BLaER1 treated with 17β-estradiol and CSF1 and Interleukin-3, amounts not matched to agents 10 nM and 100 nM (cell line): ENCODE results near the gene OVOL3.

Experiments
- H3K27ac ChIP-seq, 11 experiments: shearing (Covaris generic); formaldehyde crosslinking; 2 replicates each; pipeline ENCODE4 v1.8.1; 2022
- H3K27me3 ChIP-seq, 11 experiments: shearing (Covaris generic); formaldehyde crosslinking; 2 replicates each; pipeline ENCODE4 v1.8.1; 2022
- H3K36me3 ChIP-seq, 11 experiments: shearing (Covaris generic); formaldehyde crosslinking; 2 replicates each; pipeline ENCODE4 v1.8.1; 2022
- H3K4me1 ChIP-seq, 10 experiments: shearing (Covaris generic); formaldehyde crosslinking; 2 replicates each; pipeline ENCODE4 v1.8.1; 2022
- H3K4me2 ChIP-seq, 11 experiments: shearing (Covaris generic); formaldehyde crosslinking; 2 replicates each; pipeline ENCODE4 v1.8.1; 2022
- H3K4me3 ChIP-seq, 10 experiments: shearing (Covaris generic); formaldehyde crosslinking; 2 replicates each; pipeline ENCODE4 v1.8.1; 2022
- H3K9ac ChIP-seq, 11 experiments: shearing (Covaris generic); formaldehyde crosslinking; 2 replicates each; pipeline ENCODE4 v1.8.1; 2022
- H3K9me3 ChIP-seq, 11 experiments: shearing (Covaris generic); formaldehyde crosslinking; replicated peaks in 1 of 11; 2 replicates each; pipeline ENCODE4 v1.8.1; 2022
- H4K20me1 ChIP-seq, 11 experiments: shearing (Covaris generic); formaldehyde crosslinking; 2 replicates each; pipeline ENCODE4 v1.8.1; 2022
- Cebpa-rat ChIP-seq, 11 experiments: shearing (Covaris generic); IDR thresholded peaks; 2 replicates each; pipeline ENCODE4 v1.8.1; 2022

The OVOL3 gene

DNA sequence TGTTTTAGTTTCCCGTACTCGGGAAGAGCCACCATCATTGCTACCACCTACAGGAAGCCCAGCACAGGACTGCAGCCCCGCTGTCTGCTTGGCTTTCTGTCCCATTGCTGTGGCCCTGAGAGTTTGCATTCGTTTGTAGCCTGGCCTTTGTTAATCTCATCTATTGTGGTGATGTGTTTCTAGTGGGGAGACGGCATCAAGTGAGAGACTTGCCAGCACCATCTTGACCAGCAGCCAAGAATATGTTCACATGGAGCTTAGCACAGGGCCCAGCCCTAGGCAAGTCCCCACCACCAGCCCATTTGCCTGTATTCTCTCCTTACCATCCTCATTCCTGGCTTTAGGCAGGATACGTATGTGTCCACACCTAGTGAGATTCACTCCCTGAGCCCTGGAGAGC, 17.3 kb upstream of the OVOL3 start:
- Histone ChIP-seq H3K4me1 (no peaks in the 10 kb centered on the region), H3K4me3 (no peak overlapping the region), H3K27ac (no peak overlapping the region), H3K27me3 (no peaks in the 10 kb centered on the region), H3K9me3 (no peaks in the 10 kb centered on the region), H3K9ac (no peak overlapping the region), H3K36me3 (peaks cover 6 to 100% (median 96%) of the 10 kb centered on the region in 11 experiments; a peak in 21 of 22 replicates), H4K20me1 (peaks cover 0 to 36% (median 0%) of the 10 kb centered on the region in 11 experiments; a peak in 4 of 22 replicates), H3K4me2 (no peak overlapping the region)
- no peak for TF ChIP-seq Cebpa-rat (IDR thresholded peaks at IDR 0.05)

DNA sequence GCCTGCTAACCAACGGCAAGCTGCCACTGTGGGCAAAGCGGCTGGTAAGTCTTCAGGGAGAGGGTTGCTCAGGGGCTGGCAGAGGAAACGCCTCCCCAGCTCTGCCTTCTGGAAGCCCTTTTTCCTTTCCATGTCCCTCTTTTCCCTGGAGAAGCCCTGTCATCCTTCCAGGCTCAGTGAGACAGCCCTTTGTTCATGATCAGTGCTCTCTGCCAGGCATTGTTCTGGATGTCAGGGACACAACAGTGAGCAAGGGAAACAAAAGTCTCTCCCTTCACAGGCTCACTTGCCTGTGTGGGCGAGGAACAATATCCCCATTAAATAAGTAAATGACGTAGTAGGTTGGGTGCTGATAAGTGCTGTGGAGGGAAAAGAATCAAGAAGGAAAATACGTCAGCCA, 13.9 kb upstream of the OVOL3 start:
- Histone ChIP-seq H3K9me3 (no peaks in the 10 kb centered on the region), H3K27me3 (no peaks in the 10 kb centered on the region), H3K9ac (no peak overlapping the region), H3K27ac (no peak overlapping the region; a peak in 1 of 22 replicates), H4K20me1 (peaks cover 0 to 35% (median 0%) of the 10 kb centered on the region in 11 experiments; a peak in 7 of 22 replicates), H3K4me1 (peaks cover 0 to 6% (median 0%) of the 10 kb centered on the region in 10 experiments; a peak in 3 of 20 replicates), H3K36me3 (peaks cover 6 to 100% (median 96%) of the 10 kb centered on the region in 11 experiments; a peak in 21 of 22 replicates), H3K4me2 (no peak overlapping the region), H3K4me3 (no peak overlapping the region)
- TF ChIP-seq Cebpa-rat (IDR thresholded peaks at IDR 0.05) = no peak

DNA sequence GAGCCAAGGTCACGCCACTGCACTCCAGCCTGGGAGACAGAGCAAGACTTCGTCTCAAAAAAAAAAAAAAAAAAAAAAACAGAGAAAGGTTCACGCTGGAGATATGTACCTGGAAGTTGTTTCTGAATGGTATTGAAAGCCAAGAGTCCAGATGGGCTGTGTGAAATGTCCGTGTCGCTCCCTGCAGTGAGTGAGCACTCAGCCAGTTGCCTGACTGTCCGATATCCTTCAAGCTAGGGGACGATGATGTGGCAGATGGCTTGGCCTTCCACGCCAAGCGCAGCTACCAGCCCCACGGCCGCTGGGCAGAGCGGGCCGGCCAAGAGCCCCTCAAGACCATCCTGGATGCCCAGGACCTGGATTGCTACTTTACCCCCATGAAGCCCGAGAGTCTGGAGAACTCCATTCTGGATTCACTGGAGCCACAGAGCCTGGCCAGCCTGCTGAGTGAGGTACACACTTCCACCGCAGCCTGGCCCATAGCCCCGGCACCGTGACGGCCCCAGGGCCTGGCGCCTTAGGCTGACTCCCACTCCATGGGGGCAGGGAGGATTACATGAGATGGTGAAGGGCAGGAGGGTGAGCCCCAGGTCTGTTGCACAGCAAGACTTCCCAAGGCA, 11.7 kb upstream of the OVOL3 start:
- Histone ChIP-seq H3K9ac (no peak overlapping the region), H3K4me1 (peaks cover 0 to 6% (median 0%) of the 10 kb centered on the region in 10 experiments; a peak in 3 of 20 replicates), H3K4me2 (no peak overlapping the region), H3K27me3 (no peaks in the 10 kb centered on the region), H3K27ac (no peak overlapping the region), H3K9me3 (no peaks in the 10 kb centered on the region), H4K20me1 (peaks cover 0 to 40% (median 0%) of the 10 kb centered on the region in 11 experiments; a peak in 6 of 22 replicates), H3K36me3 (peaks cover 13 to 100% (median 96%) of the 10 kb centered on the region in 11 experiments; a peak in 21 of 22 replicates), H3K4me3 (no peak overlapping the region)
- TF ChIP-seq Cebpa-rat (IDR thresholded peaks at IDR 0.05) = no peak

- H3K27ac ChIP-seq = no peak overlapping the region; a peak in 1 of 22 replicates
- no peaks in the 10 kb centered on the region for H3K9me3 ChIP-seq
- H3K9ac ChIP-seq = peak overlapping the region in 2 of 11 experiments; percentile 41; a peak in 2 of 22 replicates
- no peak for TF ChIP-seq Cebpa-rat (IDR thresholded peaks at IDR 0.05)
- H3K27me3 ChIP-seq = no peaks in the 10 kb centered on the region
- H3K36me3 ChIP-seq = peaks cover 17 to 100% (median 96%) of the 10 kb centered on the region in 11 experiments; a peak in 21 of 22 replicates
- no peak overlapping the region for H3K4me3 ChIP-seq
- H3K4me2 ChIP-seq = no peak overlapping the region; a peak in 1 of 22 replicates
- peaks cover 0 to 51% (median 0%) of the 10 kb centered on the region in 11 experiments; a peak in 7 of 22 replicates for H4K20me1 ChIP-seq
- peaks cover 0 to 6% (median 0%) of the 10 kb centered on the region in 10 experiments; a peak in 3 of 20 replicates for H3K4me1 ChIP-seq
Observed at GRCh38 chr19:36100476-36100875, 10.5 kb upstream of the OVOL3 start.

GRCh38 chr19:36101550-36102327, 9.2 kb upstream of the OVOL3 start:
- Histone ChIP-seq H3K27ac (no peak overlapping the region), H3K36me3 (peaks cover 16 to 100% (median 97%) of the 10 kb centered on the region in 11 experiments; a peak in 21 of 22 replicates)

DNA sequence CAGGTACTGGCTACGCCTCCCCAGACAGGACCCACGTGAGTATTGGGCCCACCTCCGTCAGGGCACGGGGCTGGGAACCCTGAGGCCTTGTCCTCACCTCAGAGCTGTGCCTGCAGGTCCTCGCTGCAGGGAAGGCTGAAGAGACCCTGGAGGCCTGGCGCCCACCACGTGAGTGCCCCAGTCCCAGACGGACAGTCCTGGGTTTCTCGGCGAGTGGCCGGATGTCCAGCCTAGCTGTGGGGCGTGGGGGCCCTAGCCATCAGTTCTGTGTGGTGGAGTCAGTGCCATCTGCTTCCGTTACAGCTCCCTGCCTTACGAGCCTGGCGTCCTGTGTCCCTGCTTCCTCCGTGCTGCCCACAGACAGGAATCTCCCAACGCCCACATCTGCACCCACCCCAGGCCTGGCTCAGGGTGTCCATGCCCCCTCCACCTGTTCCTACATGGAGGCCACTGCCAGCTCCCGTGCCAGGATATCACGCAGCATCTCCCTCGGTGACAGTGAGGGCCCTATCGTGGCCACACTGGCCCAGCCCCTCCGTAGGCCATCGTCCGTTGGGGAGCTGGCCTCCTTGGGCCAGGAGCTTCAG, 7.8 kb upstream of the OVOL3 start:
- TF ChIP-seq Cebpa-rat (IDR thresholded peaks at IDR 0.05) = no peak
- Histone ChIP-seq H3K36me3 (peaks cover 12 to 100% (median 87%) of the 10 kb centered on the region in 11 experiments; a peak in 21 of 22 replicates), H3K9ac (no peak overlapping the region), H3K4me3 (no peak overlapping the region), H3K9me3 (no peaks in the 10 kb centered on the region), H3K27me3 (no peaks in the 10 kb centered on the region), H4K20me1 (peaks cover 0 to 63% (median 0%) of the 10 kb centered on the region in 11 experiments; a peak in 8 of 22 replicates), H3K27ac (no peak overlapping the region), H3K4me2 (no peak overlapping the region), H3K4me1 (peaks cover 0 to 6% (median 0%) of the 10 kb centered on the region in 10 experiments; a peak in 3 of 20 replicates)

More at GRCh38 chr19:36101550-36102327, 9.2 kb upstream of the OVOL3 start:
- peaks cover 0 to 51% (median 0%) of the 10 kb centered on the region in 11 experiments; a peak in 7 of 22 replicates for H4K20me1 ChIP-seq
- H3K4me3 ChIP-seq = no peak overlapping the region
- no peak overlapping the region for H3K4me2 ChIP-seq
- peaks cover 0 to 6% (median 0%) of the 10 kb centered on the region in 10 experiments; a peak in 3 of 20 replicates for H3K4me1 ChIP-seq
- H3K9me3 ChIP-seq = no peaks in the 10 kb centered on the region
- TF ChIP-seq Cebpa-rat (IDR thresholded peaks at IDR 0.05) = no peak
- no peaks in the 10 kb centered on the region for H3K27me3 ChIP-seq
- no peak overlapping the region for H3K9ac ChIP-seq

DNA sequence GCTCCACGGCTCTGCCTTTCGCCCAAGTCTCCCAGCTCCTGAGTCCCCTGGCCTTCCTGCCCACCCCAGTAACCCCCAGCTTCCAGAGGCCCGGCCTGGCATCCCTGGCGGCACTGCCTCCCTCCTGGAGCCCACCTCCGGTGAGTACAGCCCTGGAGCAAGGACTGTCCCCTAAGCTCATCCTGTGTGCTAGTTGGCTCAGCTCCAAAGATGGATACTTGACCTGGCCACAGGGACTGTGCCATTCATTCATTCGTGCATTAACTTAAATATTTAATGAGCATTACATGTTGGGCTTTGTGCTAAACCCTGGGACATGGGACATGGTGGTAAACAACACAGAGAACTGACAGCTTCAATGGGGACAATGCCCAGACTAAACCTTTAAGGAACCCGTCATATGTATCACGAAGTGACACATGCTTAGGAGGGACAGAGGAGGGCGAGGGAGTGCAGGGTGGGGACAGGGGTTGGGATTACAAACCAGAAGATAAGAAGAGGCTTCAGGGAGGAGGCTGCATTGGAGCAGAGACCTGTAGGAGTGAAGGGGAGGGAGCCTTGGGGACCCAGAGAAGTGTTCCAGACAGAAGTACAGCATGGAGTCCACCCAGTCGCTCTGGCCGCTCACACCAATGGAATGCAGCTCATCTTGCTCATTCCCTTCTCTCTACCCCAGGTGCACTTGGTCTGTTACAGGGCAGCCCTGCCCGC, 6.9 kb upstream of the OVOL3 start:
- no peak overlapping the region for H3K4me3 ChIP-seq
- peaks cover 12 to 100% (median 80%) of the 10 kb centered on the region in 11 experiments; a peak in 21 of 22 replicates for H3K36me3 ChIP-seq
- no peak for TF ChIP-seq Cebpa-rat (IDR thresholded peaks at IDR 0.05)
- peaks cover 0 to 68% (median 0%) of the 10 kb centered on the region in 11 experiments; a peak in 8 of 22 replicates for H4K20me1 ChIP-seq
- peaks cover 0 to 6% (median 0%) of the 10 kb centered on the region in 10 experiments; a peak in 3 of 20 replicates for H3K4me1 ChIP-seq
- no peak overlapping the region for H3K27ac ChIP-seq
- H3K9me3 ChIP-seq = no peaks in the 10 kb centered on the region
- H3K9ac ChIP-seq = no peak overlapping the region
- H3K27me3 ChIP-seq = no peaks in the 10 kb centered on the region
- H3K4me2 ChIP-seq = no peak overlapping the region

DNA sequence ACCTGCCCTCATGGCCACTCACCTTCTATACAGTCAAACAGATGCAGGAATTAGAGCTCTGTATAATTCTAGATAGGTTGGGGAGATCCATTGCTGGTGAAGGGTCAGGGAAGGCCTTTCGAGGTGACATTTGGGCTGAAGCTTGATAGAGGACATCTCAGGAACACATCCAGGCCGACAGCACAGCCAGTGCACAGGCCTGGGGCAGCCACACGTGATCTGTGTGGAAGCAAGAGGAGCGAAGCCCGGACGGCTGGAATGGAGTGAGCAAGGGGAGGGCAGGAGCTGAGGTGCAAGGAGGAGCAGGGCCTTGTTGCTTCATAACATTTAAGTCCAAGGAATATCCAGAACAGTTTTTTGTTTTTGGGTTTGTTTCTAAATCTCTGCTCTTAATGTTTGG, 4.5 kb upstream of the OVOL3 start:
- H3K36me3 ChIP-seq = peaks cover 12 to 89% (median 66%) of the 10 kb centered on the region in 11 experiments; a peak in 21 of 22 replicates
- H3K4me2 ChIP-seq = no peak overlapping the region

More for the DNA sequence above, 4.5 kb upstream of the OVOL3 start:
- Histone ChIP-seq H3K27ac (no peak overlapping the region), H3K27me3 (no peaks in the 10 kb centered on the region), H3K4me3 (no peak overlapping the region), H3K9ac (no peak overlapping the region), H3K4me1 (peaks cover 0 to 5% (median 0%) of the 10 kb centered on the region in 10 experiments; a peak in 1 of 20 replicates), H4K20me1 (peaks cover 0 to 58% (median 0%) of the 10 kb centered on the region in 11 experiments; a peak in 6 of 22 replicates), H3K9me3 (no peaks in the 10 kb centered on the region)
- TF ChIP-seq Cebpa-rat (IDR thresholded peaks at IDR 0.05) = no peak
